ENCODE results near the gene CCDC9B.

The CCDC9B gene

GRCh38 chr15:40369474-40369869, 28.7 kb upstream of the CCDC9B start:
- Histone ChIP-seq H3K27ac (no peak overlapping the region), H3K4me3 (no peak overlapping the region)
- DNase-seq (ENCODE audit: low spot score) = no peak
- TF ChIP-seq CTCF (IDR thresholded peaks at IDR 0.05) = no peak

- TF ChIP-seq CTCF (IDR thresholded peaks at IDR 0.05) = no peak
- Histone ChIP-seq H3K4me3 (no peak overlapping the region), H3K27ac (no peak overlapping the region)
- no peak for DNase-seq (ENCODE audit: low spot score)
These were observed 28.2 kb upstream of the CCDC9B start for GRCh38 chr15:40368719-40369473.

GRCh38 chr15:40367686-40368611, 27.2 kb upstream of the CCDC9B start:
- H3K4me3 ChIP-seq = peak overlapping the region; percentile 66
- no peak for DNase-seq (ENCODE audit: low spot score)
- H3K27ac ChIP-seq = peak overlapping the region; percentile 12 to 59
- peak; percentile 71 for TF ChIP-seq CTCF (IDR thresholded peaks at IDR 0.05)

- TF ChIP-seq CTCF (IDR thresholded peaks at IDR 0.05) = no peak
- peak overlapping the region; percentile 12 to 59 for H3K27ac ChIP-seq
- DNase-seq (ENCODE audit: low spot score) = no peak
- peak overlapping the region; percentile 66 for H3K4me3 ChIP-seq
These were observed 26.6 kb upstream of the CCDC9B start for GRCh38 chr15:40367371-40367685.

- no peak overlapping the region for H3K4me3 ChIP-seq
- no peak for TF ChIP-seq CTCF (IDR thresholded peaks at IDR 0.05)
- no peak for DNase-seq (ENCODE audit: low spot score)
- H3K27ac ChIP-seq = peak overlapping the region in 1 of 2 donors; percentile 59
These were observed 26.0 kb upstream of the CCDC9B start for GRCh38 chr15:40366457-40367370.

GRCh38 chr15:40365624-40366456, 25.1 kb upstream of the CCDC9B start:
- no peak overlapping the region for H3K4me3 ChIP-seq
- H3K27ac ChIP-seq = no peak overlapping the region
- no peak for TF ChIP-seq CTCF (IDR thresholded peaks at IDR 0.05)
- DNase-seq (ENCODE audit: low spot score) = no peak

Data from coronary artery (tissue), 2 donors.